DND-41 (cell line): ENCODE results near the gene SEC61B.

Experiments used
- ATAC-seq: fragments of 200-7000 bp; cut with Tn5 transposase; 3 replicates; pipeline ENCODE4 v1.9.1; 2021; ENCODE audit warnings: low read depth; ENCODE audit not compliant: insufficient read depth
- DNase-seq: peaks from one replicate; pipeline ENCODE4 v3.0.0-alpha.2; 2020
- H2AFZ ChIP-seq: 2 replicates; pipeline ENCODE4 v1.6.0; 2012; ENCODE audit warnings: low read depth, low read length
- H3K27ac ChIP-seq: 2 replicates; pipeline ENCODE4 v1.5.1; 2012; ENCODE audit warnings: low read length, inconsistent platforms
- H3K27me3 ChIP-seq: fragments of 200-600 bp; sonication (generic); 2 replicates; pipeline ENCODE4 v1.6.0; 2012; ENCODE audit warnings: low read length, mild to moderate bottlenecking, inconsistent platforms; ENCODE audit not compliant: insufficient read depth, poor library complexity
- H3K36me3 ChIP-seq: 2 replicates; pipeline ENCODE4 v1.5.1; 2012; ENCODE audit warnings: low read length, inconsistent platforms; ENCODE audit not compliant: insufficient read depth
- H3K4me1 ChIP-seq: 2 replicates; pipeline ENCODE4 v1.5.1; 2012; ENCODE audit warnings: mild to moderate bottlenecking, low read length; ENCODE audit not compliant: insufficient read depth
- H3K4me2 ChIP-seq: 2 replicates; pipeline ENCODE4 v1.6.0; 2012; ENCODE audit warnings: mild to moderate bottlenecking, moderate library complexity, low read length, inconsistent platforms; ENCODE audit not compliant: insufficient read depth
- H3K4me3 ChIP-seq, 2 experiments: fragments of 200-600 bp in 1 of 2; shearing (Covaris generic) in 1 of 2; 2 replicates each; pipeline ENCODE4 v1.5.1; 2012 to 2016; ENCODE audit warnings: inconsistent platforms in 2 of 2, low read length in 2 of 2, mild to moderate bottlenecking in 2 of 2, low read depth in 1 of 2, moderate library complexity in 1 of 2
- H3K79me2 ChIP-seq: 2 replicates; pipeline ENCODE4 v1.6.0; 2012; ENCODE audit warnings: low read length, inconsistent platforms; ENCODE audit not compliant: insufficient read depth
- H3K9ac ChIP-seq: 2 replicates; pipeline ENCODE4 v1.6.0; 2012; ENCODE audit warnings: low read depth, mild to moderate bottlenecking, inconsistent platforms, low read length, moderate library complexity
- H3K9me3 ChIP-seq: 2 replicates; pipeline ENCODE4 v1.5.1; 2012; ENCODE audit warnings: low read length, moderate library complexity, mild to moderate bottlenecking, inconsistent platforms; ENCODE audit not compliant: insufficient read depth, severe bottlenecking
- H4K20me1 ChIP-seq: 2 replicates; pipeline ENCODE4 v1.6.0; 2012; ENCODE audit warnings: low read length; ENCODE audit not compliant: insufficient read depth
- EZH2 ChIP-seq: IDR thresholded peaks from 3 replicates; pipeline ENCODE4 v1.6.1; 2012; ENCODE audit warnings: borderline replicate concordance, low read depth, mild to moderate bottlenecking, moderate library complexity, low read length, inconsistent platforms; ENCODE audit not compliant: severe bottlenecking
- TF ChIP-seq, protein P1 (sequence below): IDR thresholded peaks from 2 replicates; pipeline ENCODE4 v1.5.1; 2012; ENCODE audit warnings: borderline replicate concordance, low read length, moderate library complexity, mild to moderate bottlenecking; ENCODE audit not compliant: poor library complexity, severe bottlenecking; ENCODE audit errors: extremely low read depth

SEC61B gene

DNA sequence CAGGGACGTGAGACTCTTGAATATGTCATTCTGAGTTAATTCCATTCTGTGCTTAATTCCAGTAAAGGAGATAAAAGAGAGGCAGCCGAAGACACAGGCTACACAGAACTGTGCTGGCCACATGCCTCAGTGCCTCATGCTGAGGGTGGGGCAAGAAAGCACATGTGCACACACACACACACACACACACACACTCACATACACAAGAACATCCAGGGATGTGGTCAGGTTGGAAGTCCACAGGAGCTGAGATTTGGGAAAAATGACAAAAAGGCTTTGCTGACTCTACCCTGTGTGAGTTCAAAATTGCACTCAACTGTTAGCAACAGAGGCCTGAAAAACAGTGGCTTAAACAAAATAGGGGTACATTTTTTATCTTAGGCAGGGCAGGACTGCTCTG lies 40.9 kb upstream of the SEC61B start:
- Histone ChIP-seq H3K27ac (no peak overlapping the region), H3K36me3 (no peaks in the 10 kb centered on the region), H2AFZ (no peak overlapping the region), H3K4me3 (no peak overlapping the region), H3K9ac (no peak overlapping the region), H3K4me2 (no peak overlapping the region), H3K79me2 (no peaks in the 10 kb centered on the region), H3K27me3 (peaks cover 6% of the 10 kb centered on the region), H4K20me1 (no peaks in the 10 kb centered on the region), H3K4me1 (peaks cover 6% of the 10 kb centered on the region; the same call in 1 of the 2 replicates), H3K9me3 (no peaks in the 10 kb centered on the region)
- no peak for DNase-seq
- ATAC-seq, result no peak
- TF ChIP-seq, protein P1, sequence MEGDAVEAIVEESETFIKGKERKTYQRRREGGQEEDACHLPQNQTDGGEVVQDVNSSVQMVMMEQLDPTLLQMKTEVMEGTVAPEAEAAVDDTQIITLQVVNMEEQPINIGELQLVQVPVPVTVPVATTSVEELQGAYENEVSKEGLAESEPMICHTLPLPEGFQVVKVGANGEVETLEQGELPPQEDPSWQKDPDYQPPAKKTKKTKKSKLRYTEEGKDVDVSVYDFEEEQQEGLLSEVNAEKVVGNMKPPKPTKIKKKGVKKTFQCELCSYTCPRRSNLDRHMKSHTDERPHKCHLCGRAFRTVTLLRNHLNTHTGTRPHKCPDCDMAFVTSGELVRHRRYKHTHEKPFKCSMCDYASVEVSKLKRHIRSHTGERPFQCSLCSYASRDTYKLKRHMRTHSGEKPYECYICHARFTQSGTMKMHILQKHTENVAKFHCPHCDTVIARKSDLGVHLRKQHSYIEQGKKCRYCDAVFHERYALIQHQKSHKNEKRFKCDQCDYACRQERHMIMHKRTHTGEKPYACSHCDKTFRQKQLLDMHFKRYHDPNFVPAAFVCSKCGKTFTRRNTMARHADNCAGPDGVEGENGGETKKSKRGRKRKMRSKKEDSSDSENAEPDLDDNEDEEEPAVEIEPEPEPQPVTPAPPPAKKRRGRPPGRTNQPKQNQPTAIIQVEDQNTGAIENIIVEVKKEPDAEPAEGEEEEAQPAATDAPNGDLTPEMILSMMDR, result no peak
- no peak for TF ChIP-seq EZH2

DNA sequence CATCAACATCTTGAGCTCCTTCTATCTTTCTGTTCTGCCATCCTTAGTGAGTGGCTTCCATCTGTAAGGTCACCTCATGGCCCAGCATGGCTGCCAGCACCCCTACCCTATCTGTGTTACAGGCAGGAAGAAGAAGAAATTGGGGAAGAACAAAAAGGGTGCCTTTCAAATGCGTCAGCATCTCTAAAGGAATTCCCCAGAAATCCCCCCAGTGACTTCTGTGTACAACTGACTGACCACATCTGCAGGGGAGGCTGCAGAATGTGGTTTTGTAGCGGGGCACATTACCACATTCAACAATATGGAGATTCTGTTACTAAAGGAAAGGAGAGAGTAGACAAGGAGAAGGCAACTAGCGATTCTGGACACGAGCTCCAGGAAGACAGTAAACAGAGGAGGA lies 40.5 kb upstream of the SEC61B start:
- no peak overlapping the region for H3K4me3 ChIP-seq
- no peaks in the 10 kb centered on the region for H4K20me1 ChIP-seq
- no peaks in the 10 kb centered on the region for H3K79me2 ChIP-seq
- no peak overlapping the region for H3K27ac ChIP-seq
- peaks cover 6% of the 10 kb centered on the region; the same call in 1 of the 2 replicates for H3K4me1 ChIP-seq
- no peak overlapping the region for H2AFZ ChIP-seq
- TF ChIP-seq EZH2, result no peak
- H3K4me2 ChIP-seq, result no peak overlapping the region
- peaks cover 6% of the 10 kb centered on the region for H3K27me3 ChIP-seq
- H3K9ac ChIP-seq, result no peak overlapping the region
- no peaks in the 10 kb centered on the region for H3K9me3 ChIP-seq
- H3K36me3 ChIP-seq, result no peaks in the 10 kb centered on the region
- ATAC-seq (no peak), DNase-seq (no peak)

DNA sequence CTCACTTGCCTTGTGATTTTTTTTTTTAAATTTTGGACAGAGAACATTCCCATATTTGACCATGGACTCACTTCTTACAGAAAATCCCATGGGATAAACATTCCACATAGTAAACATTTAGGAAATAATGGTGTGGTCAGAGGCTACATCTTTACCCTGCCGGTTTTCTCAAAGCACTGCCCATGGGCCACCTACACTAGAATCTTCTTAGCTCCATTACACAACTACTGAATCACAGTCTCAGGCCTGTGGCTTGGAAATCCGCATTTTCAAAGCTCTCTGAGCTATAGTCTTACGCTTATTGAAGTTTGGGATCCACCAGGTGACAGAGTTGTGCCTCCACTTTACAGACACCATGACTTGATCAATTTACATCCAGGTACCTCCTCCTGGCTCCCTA lies 39.7 kb upstream of the SEC61B start:
- H3K4me2 ChIP-seq, result no peak overlapping the region
- H3K4me1 ChIP-seq, result peaks cover 6% of the 10 kb centered on the region; the same call in 1 of the 2 replicates
- TF ChIP-seq, protein P1, result no peak
- no peak for TF ChIP-seq EZH2

DNA sequence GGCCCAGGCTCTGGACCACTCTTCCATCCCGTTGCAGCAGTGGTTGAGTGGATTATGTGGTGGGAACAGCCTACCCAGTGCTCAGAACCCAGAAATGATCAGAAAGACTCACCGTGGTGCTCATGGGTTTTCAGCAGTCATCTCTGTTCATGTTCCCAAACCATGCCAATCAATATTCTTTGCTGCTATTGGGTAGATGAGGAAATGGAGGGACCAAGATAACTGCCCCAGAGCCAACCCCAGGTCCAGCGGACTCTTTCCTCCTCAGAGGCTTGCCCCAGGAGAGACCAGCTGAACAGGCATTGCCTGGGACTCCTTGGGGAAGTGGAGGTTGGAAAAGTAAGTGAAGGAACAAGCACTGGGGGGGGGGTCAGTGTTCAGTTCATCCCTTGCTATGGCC lies 38.5 kb upstream of the SEC61B start:
- H3K79me2 ChIP-seq, result no peaks in the 10 kb centered on the region
- H3K4me1 ChIP-seq, result peaks cover 6% of the 10 kb centered on the region; the same call in 1 of the 2 replicates
- no peak overlapping the region for H3K4me2 ChIP-seq
- DNase-seq, result no peak
- H3K36me3 ChIP-seq, result no peaks in the 10 kb centered on the region
- H3K9ac ChIP-seq, result no peak overlapping the region
- H2AFZ ChIP-seq, result no peak overlapping the region
- H3K27me3 ChIP-seq, result peaks cover 6% of the 10 kb centered on the region
- no peak overlapping the region for H3K4me3 ChIP-seq
- no peaks in the 10 kb centered on the region for H4K20me1 ChIP-seq
- TF ChIP-seq EZH2, result no peak
- TF ChIP-seq, protein P1, result no peak
- no peak for ATAC-seq
- no peaks in the 10 kb centered on the region for H3K9me3 ChIP-seq
- H3K27ac ChIP-seq, result no peak overlapping the region

More for the DNA sequence above, 39.7 kb upstream of the SEC61B start:
- no peak overlapping the region for H3K9ac ChIP-seq
- no peaks in the 10 kb centered on the region for H3K9me3 ChIP-seq
- H4K20me1 ChIP-seq, result no peaks in the 10 kb centered on the region
- H2AFZ ChIP-seq, result no peak overlapping the region
- peaks cover 6% of the 10 kb centered on the region for H3K27me3 ChIP-seq
- no peak overlapping the region for H3K4me3 ChIP-seq
- H3K36me3 ChIP-seq, result no peaks in the 10 kb centered on the region
- DNase-seq (no peak), ATAC-seq (no peak)
- H3K79me2 ChIP-seq, result no peaks in the 10 kb centered on the region
- H3K27ac ChIP-seq, result no peak overlapping the region
